MM.1S (cell line): ENCODE data around the gene FBLN2.

Experiments
- EZH2 ChIP-seq: fragments of 300-600 bp; sonication (generic); optimal IDR thresholded peaks from 2 replicates; pipeline ENCODE3; 2017; ENCODE audit warnings: low read depth, mild to moderate bottlenecking, antibody characterized with exemption, low read length, mixed read lengths
- TF ChIP-seq, protein P1 (sequence below): fragments of 300-600 bp; sonication (generic); IDR thresholded peaks from 2 replicates; pipeline ENCODE4 v1.5.1; 2016; ENCODE audit warnings: antibody characterized with exemption, low read length, mixed read lengths

DNA sequence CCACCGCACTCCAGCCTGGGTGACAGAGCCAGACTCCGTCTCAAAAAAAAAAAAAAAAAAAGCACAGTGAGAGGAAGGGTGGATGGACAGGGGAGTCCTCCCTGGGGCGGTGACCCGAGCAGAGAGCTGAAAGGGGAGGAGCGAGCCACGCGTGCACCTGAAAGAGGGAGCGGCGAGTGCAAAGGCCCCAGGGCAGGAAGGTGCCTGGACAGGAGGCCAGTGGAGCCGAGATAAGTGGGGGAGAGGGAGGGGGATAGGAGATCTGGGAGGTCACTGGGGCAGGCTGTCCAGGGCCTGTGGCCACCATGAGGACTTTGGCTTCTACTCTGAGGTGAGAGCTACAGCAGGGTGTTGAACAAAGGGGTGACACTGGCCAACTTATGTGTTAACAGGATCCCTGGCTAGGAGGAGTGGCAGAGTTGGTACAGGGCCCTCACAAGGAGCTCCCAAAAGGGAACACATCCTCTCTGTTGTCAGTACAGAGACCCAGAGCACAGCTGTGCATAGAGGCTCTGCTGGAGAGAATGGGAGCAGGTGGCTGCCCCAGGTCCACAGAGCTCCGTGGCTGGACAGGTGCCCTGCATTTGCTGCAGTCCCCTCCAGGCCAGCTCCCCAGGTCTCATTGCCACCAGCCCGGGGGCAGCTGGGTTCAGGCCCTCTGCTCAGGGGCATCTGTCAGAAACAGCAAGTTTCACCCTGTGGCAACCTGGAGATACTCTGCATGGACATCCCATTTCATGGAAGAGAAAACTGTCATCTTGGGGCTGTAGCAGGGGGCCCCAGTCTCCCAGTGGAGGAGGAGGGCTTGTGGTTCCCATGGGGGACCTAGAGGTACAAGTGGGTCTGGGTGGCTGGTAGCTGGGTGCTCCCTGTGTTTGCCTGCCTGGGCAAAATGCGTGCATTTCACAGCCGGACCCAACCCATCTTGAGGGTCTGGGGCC is 28.5 kb downstream of the FBLN2 start:
- TF ChIP-seq, protein P1, sequence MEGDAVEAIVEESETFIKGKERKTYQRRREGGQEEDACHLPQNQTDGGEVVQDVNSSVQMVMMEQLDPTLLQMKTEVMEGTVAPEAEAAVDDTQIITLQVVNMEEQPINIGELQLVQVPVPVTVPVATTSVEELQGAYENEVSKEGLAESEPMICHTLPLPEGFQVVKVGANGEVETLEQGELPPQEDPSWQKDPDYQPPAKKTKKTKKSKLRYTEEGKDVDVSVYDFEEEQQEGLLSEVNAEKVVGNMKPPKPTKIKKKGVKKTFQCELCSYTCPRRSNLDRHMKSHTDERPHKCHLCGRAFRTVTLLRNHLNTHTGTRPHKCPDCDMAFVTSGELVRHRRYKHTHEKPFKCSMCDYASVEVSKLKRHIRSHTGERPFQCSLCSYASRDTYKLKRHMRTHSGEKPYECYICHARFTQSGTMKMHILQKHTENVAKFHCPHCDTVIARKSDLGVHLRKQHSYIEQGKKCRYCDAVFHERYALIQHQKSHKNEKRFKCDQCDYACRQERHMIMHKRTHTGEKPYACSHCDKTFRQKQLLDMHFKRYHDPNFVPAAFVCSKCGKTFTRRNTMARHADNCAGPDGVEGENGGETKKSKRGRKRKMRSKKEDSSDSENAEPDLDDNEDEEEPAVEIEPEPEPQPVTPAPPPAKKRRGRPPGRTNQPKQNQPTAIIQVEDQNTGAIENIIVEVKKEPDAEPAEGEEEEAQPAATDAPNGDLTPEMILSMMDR, result no peak
- TF ChIP-seq EZH2, result no peak
